GM18951 (cell line): ENCODE measurements around the gene ANO4.

Experiments used
- POLR2A ChIP-seq: IDR thresholded peaks from 4 replicates; pipeline ENCODE4 v1.6.1; 2011; ENCODE audit warnings: mild to moderate bottlenecking; ENCODE audit not compliant: insufficient read length, insufficient read depth; ENCODE audit errors: extremely low read depth
- in situ Hi-C: fragments of 300-500 bp; cut with MboI; formaldehyde crosslinking; loops from one replicate; pipeline ENCODE4 v1.12.0; 2022; ENCODE audit warnings: low sequenced_read_pairs, mixed read lengths, inconsistent platforms; ENCODE audit not compliant: unreplicated experiment

The ANO4 gene

GRCh38 chr12:100953677-100954076, 159.1 kb downstream of the ANO4 start:
- TF ChIP-seq POLR2A, result no peak
- in situ Hi-C loops, result no loop called here

GRCh38 chr12:100954118-100954517, 159.5 kb downstream of the ANO4 start:
- in situ Hi-C loops, result no loop called here
- no peak for TF ChIP-seq POLR2A

- no peak for TF ChIP-seq POLR2A
- in situ Hi-C loops, result no loop called here
Measured at GRCh38 chr12:100955139-100955538, 160.6 kb downstream of the ANO4 start.

GRCh38 chr12:100956311-100956852, 161.8 kb downstream of the ANO4 start:
- no peak for TF ChIP-seq POLR2A

GRCh38 chr12:100959481-100959880, 164.9 kb downstream of the ANO4 start:
- in situ Hi-C loops, result no loop called here
- no peak for TF ChIP-seq POLR2A

More at GRCh38 chr12:100956311-100956852, 161.8 kb downstream of the ANO4 start:
- in situ Hi-C loops, result no loop called here

- TF ChIP-seq POLR2A, result no peak
- in situ Hi-C loops, result no loop called here
Measured at GRCh38 chr12:100962086-100962712, 167.6 kb downstream of the ANO4 start.

GRCh38 chr12:100963381-100963780, 168.8 kb downstream of the ANO4 start:
- no peak for TF ChIP-seq POLR2A
- in situ Hi-C loops, result no loop called here

- in situ Hi-C loops, result no loop called here
- no peak for TF ChIP-seq POLR2A
Measured at GRCh38 chr12:100964028-100964427, 169.5 kb downstream of the ANO4 start.

GRCh38 chr12:100967189-100967588, 172.6 kb downstream of the ANO4 start:
- no peak for TF ChIP-seq POLR2A
- in situ Hi-C loops, result no loop called here

- in situ Hi-C loops, result no loop called here
- no peak for TF ChIP-seq POLR2A
Measured at GRCh38 chr12:100970894-100971293, 176.3 kb downstream of the ANO4 start.

GRCh38 chr12:100972121-100972520, 177.5 kb downstream of the ANO4 start:
- in situ Hi-C loops, result no loop called here
- no peak for TF ChIP-seq POLR2A

GRCh38 chr12:100974341-100974740, 179.8 kb downstream of the ANO4 start:
- TF ChIP-seq POLR2A, result no peak
- in situ Hi-C loops, result no loop called here

- in situ Hi-C loops, result no loop called here
- no peak for TF ChIP-seq POLR2A
Measured at GRCh38 chr12:100974747-100975146, 180.2 kb downstream of the ANO4 start.

- TF ChIP-seq POLR2A, result no peak
- in situ Hi-C loops, result no loop called here
Measured at GRCh38 chr12:100976735-100977134, 182.2 kb downstream of the ANO4 start.

- in situ Hi-C loops, result no loop called here
- TF ChIP-seq POLR2A, result no peak
Measured at GRCh38 chr12:100980856-100981255, 186.3 kb downstream of the ANO4 start.

GRCh38 chr12:100982511-100983183, 188.1 kb downstream of the ANO4 start:
- in situ Hi-C loops, result no loop called here
- no peak for TF ChIP-seq POLR2A
